ENCODE measurements around the gene NOS1AP.

NOS1AP gene

DNA sequence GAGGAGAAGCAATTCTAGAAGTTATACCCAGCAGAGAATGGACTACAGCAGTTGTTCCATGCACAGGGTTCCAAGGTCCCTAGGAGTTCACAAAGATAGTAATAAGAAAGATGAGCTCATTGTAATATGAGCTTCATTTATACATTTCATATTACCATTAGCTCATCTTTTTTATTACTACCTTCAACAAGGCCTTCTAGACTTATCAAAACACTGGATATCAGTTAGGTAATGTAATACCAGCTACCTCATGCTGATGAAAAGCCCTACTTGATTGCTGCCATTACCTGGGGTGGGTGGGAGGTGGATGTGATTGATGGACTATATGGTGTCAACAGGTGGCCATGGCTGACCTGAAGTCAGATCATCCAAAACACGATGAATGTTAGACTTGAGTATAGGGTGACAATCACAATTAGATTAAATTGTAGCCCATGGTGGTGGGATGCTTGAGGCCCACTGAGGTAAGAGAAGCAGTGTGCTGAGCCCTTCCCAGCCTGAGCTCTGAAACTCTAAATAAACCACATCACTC, 273.0 kb downstream of the NOS1AP start:
- TF ChIP-seq SIN3A (IDR thresholded peaks at IDR 0.05; ENCODE audit: borderline replicate concordance, insufficient read depth, low read length), result no peak
- TF ChIP-seq TAF1 (IDR thresholded peaks at IDR 0.05; ENCODE audit: borderline replicate concordance, insufficient read depth, low read length), result no peak
- TF ChIP-seq POLR2AphosphoS5 (IDR thresholded peaks at IDR 0.05; ENCODE audit: low read depth, low read length), result no peak
- TF ChIP-seq FOXP2 (optimal IDR thresholded peaks at IDR 0.05; ENCODE audit: borderline replicate concordance, extremely low read depth, extremely low read length, insufficient read depth), result no peak

DNA sequence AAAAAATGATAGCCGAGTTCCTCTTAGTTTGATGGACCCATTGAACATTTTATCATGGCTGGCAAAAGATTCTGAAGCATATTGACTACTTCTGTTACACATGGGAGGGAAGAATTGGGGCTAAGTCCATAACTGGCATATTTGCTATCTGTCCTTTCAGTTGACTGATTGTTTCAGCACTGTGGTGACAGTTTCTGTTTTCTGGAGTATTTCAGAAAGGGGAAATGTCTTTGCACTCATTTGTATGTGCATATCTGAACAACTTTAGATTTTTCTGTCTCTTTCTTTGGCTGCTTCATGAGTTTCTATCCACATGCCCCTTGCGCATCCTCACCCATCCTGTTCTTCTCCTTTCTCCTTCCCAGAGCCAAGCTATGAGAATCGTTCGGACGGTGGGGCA, 274.0 kb downstream of the NOS1AP start:
- no peak for TF ChIP-seq POLR2AphosphoS5 (IDR thresholded peaks at IDR 0.05; ENCODE audit: low read depth, low read length)
- TF ChIP-seq SIN3A (IDR thresholded peaks at IDR 0.05; ENCODE audit: borderline replicate concordance, insufficient read depth, low read length), result no peak
- TF ChIP-seq TAF1 (IDR thresholded peaks at IDR 0.05; ENCODE audit: borderline replicate concordance, insufficient read depth, low read length), result no peak
- no peak for TF ChIP-seq FOXP2 (optimal IDR thresholded peaks at IDR 0.05; ENCODE audit: borderline replicate concordance, extremely low read depth, extremely low read length, insufficient read depth)
- TF ChIP-seq, protein P1, sequence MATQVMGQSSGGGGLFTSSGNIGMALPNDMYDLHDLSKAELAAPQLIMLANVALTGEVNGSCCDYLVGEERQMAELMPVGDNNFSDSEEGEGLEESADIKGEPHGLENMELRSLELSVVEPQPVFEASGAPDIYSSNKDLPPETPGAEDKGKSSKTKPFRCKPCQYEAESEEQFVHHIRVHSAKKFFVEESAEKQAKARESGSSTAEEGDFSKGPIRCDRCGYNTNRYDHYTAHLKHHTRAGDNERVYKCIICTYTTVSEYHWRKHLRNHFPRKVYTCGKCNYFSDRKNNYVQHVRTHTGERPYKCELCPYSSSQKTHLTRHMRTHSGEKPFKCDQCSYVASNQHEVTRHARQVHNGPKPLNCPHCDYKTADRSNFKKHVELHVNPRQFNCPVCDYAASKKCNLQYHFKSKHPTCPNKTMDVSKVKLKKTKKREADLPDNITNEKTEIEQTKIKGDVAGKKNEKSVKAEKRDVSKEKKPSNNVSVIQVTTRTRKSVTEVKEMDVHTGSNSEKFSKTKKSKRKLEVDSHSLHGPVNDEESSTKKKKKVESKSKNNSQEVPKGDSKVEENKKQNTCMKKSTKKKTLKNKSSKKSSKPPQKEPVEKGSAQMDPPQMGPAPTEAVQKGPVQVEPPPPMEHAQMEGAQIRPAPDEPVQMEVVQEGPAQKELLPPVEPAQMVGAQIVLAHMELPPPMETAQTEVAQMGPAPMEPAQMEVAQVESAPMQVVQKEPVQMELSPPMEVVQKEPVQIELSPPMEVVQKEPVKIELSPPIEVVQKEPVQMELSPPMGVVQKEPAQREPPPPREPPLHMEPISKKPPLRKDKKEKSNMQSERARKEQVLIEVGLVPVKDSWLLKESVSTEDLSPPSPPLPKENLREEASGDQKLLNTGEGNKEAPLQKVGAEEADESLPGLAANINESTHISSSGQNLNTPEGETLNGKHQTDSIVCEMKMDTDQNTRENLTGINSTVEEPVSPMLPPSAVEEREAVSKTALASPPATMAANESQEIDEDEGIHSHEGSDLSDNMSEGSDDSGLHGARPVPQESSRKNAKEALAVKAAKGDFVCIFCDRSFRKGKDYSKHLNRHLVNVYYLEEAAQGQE (IDR thresholded peaks at IDR 0.05; ENCODE audit: insufficient read depth in 1 of 2, low read depth in 2 of 2, low read length in 2 of 2), result no peak

DNA sequence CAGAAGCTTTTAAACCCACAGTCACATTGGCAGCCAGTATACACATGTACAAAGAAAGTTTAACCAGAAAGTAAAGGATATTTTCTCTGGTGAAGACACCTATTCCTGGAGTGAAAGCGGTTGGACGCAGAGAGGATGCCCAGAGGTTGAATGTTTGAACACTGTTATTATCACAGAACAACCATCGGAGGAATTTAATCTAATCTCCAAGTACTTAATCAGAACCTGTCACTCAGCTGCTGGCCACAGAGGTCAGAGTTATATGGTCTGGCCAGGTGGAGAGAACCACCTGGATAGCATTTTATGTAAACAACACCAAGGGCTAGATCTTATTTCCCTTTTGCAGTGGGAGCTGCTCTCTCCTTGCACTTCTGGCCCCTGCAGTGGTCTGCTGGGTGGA, 277.8 kb downstream of the NOS1AP start:
- TF ChIP-seq POLR2AphosphoS5 (IDR thresholded peaks at IDR 0.05; ENCODE audit: low read depth, low read length), result no peak
- TF ChIP-seq, protein P1 (IDR thresholded peaks at IDR 0.05; ENCODE audit: insufficient read depth in 1 of 2, low read depth in 2 of 2, low read length in 2 of 2), result no peak
- no peak for TF ChIP-seq TAF1 (IDR thresholded peaks at IDR 0.05; ENCODE audit: borderline replicate concordance, insufficient read depth, low read length)
- no peak for TF ChIP-seq FOXP2 (optimal IDR thresholded peaks at IDR 0.05; ENCODE audit: borderline replicate concordance, extremely low read depth, extremely low read length, insufficient read depth)
- TF ChIP-seq SIN3A (IDR thresholded peaks at IDR 0.05; ENCODE audit: borderline replicate concordance, insufficient read depth, low read length), result no peak

DNA sequence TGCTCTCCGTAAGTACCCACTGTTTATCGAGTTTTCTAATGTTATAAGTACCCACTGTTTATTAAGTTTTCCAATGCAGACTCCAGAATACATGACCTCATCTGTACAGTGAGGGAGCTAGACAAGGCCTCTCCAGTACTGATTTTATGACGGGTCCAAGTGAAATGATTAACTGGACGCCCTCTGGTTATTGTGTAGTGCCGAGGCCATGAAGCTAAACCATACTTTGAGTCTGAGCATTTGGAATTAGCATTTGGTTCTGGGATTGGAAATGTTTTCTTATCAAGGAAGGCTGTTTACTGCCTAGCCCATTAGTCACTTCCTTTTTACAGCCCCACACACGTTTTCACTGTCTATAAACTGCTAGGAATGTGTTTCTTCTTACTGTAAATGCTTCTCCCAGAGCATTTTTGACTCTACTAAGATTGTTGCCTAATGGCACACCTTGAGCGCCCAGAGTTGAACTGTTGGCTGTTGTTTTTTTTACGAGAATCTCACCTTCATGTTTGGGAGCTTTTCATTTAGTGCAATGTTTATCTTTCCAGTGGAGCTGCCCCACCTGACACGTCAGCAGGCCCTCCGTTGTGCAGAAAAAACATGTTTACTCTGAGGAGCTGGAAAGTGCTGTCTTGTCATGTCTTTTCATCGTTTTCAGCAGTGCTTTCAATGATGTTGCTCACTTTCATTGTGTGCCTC, 280.3 kb downstream of the NOS1AP start:
- TF ChIP-seq TAF1 (IDR thresholded peaks at IDR 0.05; ENCODE audit: borderline replicate concordance, insufficient read depth, low read length), result no peak
- TF ChIP-seq, protein P1 (IDR thresholded peaks at IDR 0.05; ENCODE audit: insufficient read depth in 1 of 2, low read depth in 2 of 2, low read length in 2 of 2), result no peak
- TF ChIP-seq FOXP2 (optimal IDR thresholded peaks at IDR 0.05; ENCODE audit: borderline replicate concordance, extremely low read depth, extremely low read length, insufficient read depth), result no peak
- TF ChIP-seq SIN3A (IDR thresholded peaks at IDR 0.05; ENCODE audit: borderline replicate concordance, insufficient read depth, low read length), result no peak
- no peak for TF ChIP-seq POLR2AphosphoS5 (IDR thresholded peaks at IDR 0.05; ENCODE audit: low read depth, low read length)

DNA sequence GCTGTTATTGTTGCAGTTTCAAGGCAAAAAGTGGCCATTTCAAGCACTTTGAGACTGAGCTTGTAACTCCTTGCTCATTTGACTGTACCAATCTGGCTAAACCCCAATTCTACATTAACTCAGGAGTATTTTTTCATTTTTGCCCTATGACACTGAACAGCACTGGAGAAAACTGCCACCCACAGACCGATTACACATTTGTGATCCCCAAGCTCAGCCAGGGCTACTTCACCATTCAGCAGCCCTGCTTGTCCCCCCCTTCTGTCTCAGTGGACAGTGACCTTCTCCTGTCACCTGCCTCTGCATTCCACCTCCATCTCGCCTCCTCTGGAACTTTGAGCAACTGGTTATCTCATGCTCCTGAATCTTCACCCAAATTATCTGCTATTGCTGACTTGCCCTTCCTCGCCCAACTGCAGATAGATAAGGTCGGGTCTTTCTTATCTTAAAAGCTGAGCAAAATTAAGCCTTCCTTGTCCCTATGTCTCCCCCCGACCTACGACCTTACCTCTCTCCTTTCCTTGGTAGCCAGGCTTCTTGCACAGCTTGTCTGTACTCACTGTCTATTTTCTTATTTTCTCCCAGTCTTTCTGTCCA, 281.9 kb downstream of the NOS1AP start:
- TF ChIP-seq SIN3A (IDR thresholded peaks at IDR 0.05; ENCODE audit: borderline replicate concordance, insufficient read depth, low read length) (no peak), FOXP2 (optimal IDR thresholded peaks at IDR 0.05; ENCODE audit: borderline replicate concordance, extremely low read depth, extremely low read length, insufficient read depth) (no peak), TAF1 (IDR thresholded peaks at IDR 0.05; ENCODE audit: borderline replicate concordance, insufficient read depth, low read length) (no peak), POLR2AphosphoS5 (IDR thresholded peaks at IDR 0.05; ENCODE audit: low read depth, low read length) (no peak)
- TF ChIP-seq, protein P1 (IDR thresholded peaks at IDR 0.05; ENCODE audit: insufficient read depth in 1 of 2, low read depth in 2 of 2, low read length in 2 of 2), result no peak

All from PFSK-1 (cell line).